Stimulated activated CD8-positive, alpha-beta memory T cell treated with anti-CD3 and anti-CD28 coated beads, Interleukin-12 subunit alpha, Interleukin-12 subunit beta, amount 100 ng/mL, for 24 hours (primary cell): ENCODE measurements around the gene TRUB2.

Source experiments
- DNase-seq: peaks from one replicate; pipeline ENCODE4 v3.0.0-alpha.2; 2020; ENCODE audit errors: extremely low read depth

TRUB2 gene

GRCh38 chr9:128271112-128271511, 51.1 kb downstream of the TRUB2 start:
- no peak for DNase-seq

DNA sequence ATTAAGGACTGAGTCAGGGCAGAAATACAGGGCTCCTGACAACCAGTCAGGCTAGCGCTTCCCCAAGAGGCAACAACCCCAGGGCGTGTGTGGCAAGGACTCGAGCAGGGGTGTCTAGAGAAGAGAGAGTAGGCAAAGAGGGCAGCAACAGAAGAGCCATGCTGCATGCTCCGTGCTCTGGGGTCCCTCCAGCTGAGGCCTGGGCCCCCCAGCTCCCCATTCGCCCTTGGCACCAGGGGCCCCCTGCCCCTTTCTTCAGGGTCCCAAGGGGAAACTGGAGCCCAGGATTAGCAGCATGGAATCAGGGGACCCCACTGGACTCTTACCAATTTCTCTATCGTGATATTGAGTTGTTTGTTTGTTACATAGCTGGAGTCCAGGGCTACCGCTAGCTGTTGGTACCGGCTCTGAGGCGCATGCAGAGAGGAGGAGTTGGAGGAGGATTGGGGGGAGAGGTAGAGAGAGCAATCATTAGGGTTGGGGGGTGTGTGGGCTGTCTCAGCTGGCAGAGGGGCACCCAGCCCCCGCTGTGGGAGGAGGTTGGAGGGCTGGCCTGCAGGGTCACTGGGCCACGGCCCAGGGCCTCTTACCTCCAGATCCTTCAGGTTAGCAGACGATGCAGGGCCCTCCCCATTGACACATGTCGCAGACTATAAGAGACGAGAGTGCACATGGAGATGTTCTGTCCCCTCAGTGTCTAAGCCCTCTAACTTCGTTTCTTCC, 55.2 kb downstream of the TRUB2 start:
- DNase-seq, result no peak

- no peak for DNase-seq
These were observed 56.8 kb downstream of the TRUB2 start for GRCh38 chr9:128265348-128265847.

DNA sequence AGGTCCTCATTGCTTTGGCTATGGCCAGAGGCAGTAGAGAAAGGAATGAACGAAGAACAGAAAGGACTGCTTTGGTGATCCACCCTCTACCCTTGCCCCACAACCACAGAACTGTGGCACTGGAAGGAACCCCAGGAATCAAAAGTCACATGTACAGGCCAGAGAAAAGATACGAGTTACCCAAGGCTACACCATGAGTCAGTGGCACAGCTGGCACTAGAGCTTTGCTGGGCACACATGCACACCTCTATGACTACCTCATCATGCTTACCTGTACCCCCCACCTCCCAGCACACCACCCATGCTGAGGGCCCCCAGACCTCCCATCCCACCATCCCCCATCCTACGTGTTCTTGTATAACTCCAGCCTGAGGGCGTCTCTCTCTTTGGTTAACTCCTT, 59.6 kb downstream of the TRUB2 start:
- no peak for DNase-seq

DNA sequence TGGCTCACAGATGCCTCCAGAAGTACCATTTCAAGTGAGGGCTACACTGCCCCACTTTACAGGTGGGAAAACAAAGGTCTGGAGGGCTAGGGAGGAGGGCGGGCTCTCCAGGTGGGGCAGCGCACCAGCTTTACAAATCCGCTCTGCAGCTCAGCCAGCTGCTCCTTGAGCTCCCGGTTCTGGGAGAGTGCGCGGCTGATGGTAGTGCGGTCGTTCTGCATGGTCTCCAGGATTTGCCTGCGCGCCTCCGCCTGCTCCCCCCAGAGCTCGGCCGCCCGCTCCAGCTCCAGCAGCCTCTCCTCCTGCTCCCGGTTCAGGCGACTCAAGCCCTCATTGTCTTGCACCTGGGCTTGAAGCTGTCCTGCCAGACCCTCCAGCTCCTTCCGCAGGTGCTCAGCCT, 61.9 kb downstream of the TRUB2 start:
- no peak for DNase-seq

DNA sequence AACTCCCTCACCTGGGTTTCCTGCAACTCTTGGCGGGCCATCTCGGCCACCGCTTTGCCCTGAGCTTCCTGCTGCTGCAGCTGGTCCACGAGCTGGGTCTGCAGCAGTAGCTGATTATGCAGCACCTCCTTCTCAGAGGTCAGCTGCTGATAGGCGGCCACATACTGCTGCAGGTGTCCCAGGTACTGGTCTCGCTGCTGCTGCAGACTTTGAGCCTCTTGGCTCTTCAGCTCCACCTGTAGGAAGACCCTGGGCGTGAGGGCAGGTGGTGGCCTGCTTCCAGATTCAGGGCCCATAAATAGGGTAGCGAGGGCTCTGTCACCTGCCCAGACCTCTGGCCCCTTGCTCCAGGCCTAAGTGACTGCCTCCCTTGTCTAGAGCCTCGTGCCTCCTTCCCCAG, 63.1 kb downstream of the TRUB2 start:
- DNase-seq, result no peak

DNA sequence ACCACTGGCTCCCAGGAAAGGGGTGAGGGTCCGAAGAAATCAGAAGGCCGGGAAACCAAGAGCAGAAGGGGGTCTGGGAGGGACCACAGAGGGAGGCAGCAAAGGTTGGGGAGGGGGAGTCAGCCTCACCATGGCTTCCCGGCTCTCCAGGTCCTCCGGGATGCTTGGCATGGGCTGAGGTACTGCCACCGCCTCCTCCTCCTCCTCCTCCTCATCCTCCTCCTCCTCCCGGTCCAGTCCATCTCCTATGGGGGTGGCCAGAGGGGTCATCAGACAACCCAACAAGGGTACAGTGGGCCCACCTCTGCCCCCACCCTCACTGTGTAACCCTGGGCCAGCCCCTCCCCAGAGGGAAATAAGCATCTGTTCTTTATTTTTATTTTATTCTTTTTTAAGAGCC, 63.9 kb downstream of the TRUB2 start:
- DNase-seq, result no peak

- DNase-seq, result no peak
These were observed 64.3 kb downstream of the TRUB2 start for GRCh38 chr9:128257907-128258306.

DNA sequence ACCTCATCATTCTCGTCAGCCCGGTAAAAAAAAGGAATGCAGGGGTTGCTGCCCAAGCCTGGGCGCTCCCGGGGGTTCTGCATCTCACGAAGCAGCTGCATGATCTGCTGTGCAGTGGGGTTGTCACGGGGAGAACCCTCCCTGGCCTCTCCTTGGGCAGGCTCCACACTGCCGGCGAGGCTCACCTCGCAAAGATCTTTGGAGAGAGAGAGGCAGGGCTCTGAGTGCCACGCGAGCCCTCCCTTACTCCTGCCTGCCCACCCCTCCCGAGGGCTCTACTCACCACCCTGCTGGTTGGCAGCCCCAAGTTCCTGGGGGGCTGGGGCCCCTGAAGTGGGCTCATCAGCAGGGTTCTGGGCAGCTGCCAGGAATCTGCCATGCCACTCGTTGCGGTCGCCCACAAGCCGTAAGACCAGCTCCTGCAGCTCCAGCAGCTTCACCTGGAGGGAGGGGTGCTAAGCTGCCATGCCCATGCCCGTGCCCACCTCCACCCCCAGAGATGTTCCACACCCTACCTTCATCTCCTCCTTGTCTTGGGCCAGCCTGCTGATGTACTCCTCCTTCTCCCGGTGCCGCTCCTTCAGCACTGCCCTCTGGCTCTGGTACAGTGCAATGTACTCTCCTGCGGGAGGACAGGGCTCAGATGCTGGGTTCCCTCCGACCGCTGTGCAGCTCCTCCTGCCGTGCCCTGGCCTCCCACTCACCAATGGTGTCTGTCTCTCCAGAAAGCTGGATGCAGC, 65.0 kb downstream of the TRUB2 start:
- DNase-seq, result no peak
